Kidney capillary endothelial cell (primary cell): Measurements from ENCODE around the gene MTARC1.

Experiments
- DNase-seq: peaks from one replicate; pipeline ENCODE4 v3.0.0-alpha.2; 2018; ENCODE audit warnings: low spot score

Gene MTARC1

DNA sequence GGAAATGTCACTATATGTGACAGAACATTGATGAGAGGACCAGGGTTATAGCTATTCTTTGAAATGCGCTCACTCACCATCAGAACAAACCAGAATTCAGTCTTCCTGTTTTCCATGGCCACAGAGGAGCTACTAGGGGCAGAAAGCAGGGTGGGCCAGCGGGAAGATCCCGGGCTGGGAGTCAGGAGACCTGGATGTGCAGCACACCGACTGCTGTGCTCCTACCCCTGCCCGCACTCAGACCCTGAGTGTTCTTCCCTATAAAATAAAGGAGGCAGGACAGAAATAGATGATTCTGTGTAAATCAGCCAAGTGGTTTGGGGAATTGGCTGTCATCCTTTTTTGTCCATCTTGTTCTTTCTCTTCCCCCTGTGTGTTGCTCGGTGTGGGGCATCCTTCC is 21.0 kb downstream of the MTARC1 start:
- no peak for DNase-seq

GRCh38 chr1:220808345-220809186 is 21.9 kb downstream of the MTARC1 start:
- DNase-seq: no peak

DNA sequence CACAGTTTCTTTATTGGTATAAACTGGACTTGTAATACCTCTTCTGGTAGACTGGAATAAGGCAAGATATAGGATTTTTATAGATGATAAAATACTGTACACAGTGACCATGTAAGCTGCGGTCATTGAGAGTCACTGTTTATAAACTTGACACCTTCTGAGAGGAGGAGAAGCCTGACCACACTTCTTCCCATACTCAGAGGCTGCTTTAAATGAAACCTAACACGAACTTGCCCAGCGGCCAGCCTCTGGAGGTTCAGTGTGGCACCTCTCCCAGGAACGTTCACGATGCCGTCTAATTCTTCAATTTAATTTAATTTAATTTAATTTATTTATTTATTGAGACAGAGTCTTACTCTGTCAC is 22.5 kb downstream of the MTARC1 start:
- DNase-seq: no peak

DNA sequence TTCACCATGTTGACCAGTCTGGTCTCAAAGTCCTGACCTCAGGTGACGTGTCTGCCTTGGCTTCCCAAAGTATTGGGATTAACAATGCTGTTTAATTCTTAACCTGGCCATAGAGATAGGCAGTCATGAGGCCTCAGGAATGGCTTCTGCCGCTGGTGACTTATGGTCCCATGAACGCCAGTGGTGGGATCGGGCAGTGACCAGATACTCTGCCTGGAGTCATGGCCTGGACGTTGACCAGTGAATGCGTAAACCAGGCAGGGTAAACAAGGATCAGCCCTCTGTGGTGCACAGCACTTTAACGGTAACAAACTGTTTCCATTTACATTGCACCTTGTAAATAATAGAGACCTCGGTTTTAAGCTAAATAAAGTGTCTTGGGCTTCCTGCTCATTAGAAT is 23.0 kb downstream of the MTARC1 start:
- no peak for DNase-seq

GRCh38 chr1:220810179-220810653 is 23.5 kb downstream of the MTARC1 start:
- peak; percentile 81 for DNase-seq

DNA sequence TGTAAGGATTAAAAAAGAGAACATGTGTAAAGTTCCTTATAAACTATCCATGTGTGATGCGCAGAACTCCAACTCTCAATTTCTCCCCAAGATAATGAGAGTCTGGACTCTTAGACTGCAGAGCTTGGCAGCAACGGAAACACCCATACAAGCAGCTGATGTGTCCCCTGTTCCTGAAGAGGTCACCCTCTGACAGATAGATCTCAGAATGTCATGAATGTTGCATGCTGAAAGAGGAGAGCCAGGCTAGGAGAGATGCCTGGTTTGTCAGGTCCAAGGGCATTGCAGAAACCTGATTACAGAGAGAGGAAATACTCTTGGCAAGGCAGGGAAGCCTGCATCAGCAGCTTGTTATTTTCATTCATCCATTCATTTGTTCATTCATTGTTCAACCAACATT is 24.2 kb downstream of the MTARC1 start:
- no peak for DNase-seq

DNA sequence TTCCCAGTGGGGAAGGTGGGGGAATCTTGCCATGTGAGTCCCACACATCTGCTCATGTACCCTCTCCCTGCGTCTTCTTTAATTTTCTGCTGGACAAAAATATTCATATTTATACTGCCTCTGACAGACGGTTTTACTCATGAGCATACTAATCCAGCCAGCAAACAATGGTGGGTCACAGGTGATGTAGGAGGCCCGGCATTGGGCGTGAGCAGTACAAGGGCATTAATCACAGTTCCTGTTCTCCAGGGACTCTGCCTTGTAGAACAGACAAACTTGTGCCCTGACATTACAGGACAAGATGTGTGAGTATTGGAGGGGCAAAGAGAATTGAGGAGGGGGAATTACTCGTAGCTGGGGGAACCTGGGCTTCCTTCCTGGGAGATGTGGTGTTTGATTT is 25.0 kb downstream of the MTARC1 start:
- DNase-seq: no peak

GRCh38 chr1:220812308-220812707 is 25.6 kb downstream of the MTARC1 start:
- no peak for DNase-seq

GRCh38 chr1:220813013-220813412 is 26.3 kb downstream of the MTARC1 start:
- no peak for DNase-seq

GRCh38 chr1:220815409-220815808 is 28.7 kb downstream of the MTARC1 start:
- no peak for DNase-seq

GRCh38 chr1:220817907-220818306 is 31.2 kb downstream of the MTARC1 start:
- DNase-seq: no peak

GRCh38 chr1:220818421-220819173 is 31.9 kb downstream of the MTARC1 start:
- DNase-seq: no peak

- DNase-seq: no peak
These were observed 32.8 kb downstream of the MTARC1 start for GRCh38 chr1:220819467-220820026.

DNA sequence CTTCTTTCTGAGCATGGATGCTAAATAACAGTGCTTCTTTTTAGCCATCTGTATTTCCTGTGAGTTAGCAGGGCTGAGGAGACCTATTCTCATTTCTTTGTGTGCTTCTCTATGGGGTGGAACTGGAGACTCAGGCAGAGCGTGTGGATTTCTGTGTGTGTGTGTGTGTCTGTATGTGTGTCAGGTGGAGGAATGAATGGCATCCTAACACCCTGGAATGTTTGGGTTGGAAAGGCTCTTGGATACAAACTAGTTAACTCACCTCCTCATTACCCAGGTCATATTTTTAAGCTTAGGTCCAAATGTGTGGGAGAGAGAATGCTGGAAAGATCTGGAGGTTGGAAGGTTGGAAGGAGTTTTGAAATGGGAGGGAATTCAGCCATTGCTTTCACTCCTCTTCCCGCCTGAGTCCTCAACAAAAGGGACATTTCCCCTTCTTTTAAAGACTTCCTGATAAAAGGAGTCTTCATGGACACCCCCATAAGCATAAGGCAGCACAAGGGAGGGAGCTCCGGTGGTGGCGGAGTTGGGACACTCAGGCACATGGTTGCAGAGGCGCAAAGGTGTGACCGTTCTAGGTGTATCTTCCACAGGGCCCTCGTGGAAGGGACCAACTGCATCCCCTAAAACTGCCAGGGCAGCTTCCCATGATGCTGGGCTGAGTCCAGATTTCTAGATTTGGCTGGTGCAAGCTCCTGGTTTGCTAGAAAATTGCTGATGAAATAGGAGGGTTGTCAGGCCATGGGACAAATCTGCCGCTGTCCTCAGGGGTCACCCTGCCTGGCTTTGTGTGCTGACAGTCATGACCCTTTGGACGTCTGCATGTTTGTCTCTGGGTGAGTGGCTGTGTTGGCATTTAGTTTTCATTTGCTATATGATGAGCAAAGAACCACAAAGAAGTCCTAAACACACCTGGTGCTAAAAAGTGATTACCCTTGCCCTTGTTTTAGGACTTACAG is 37.6 kb downstream of the MTARC1 start:
- no peak for DNase-seq

DNA sequence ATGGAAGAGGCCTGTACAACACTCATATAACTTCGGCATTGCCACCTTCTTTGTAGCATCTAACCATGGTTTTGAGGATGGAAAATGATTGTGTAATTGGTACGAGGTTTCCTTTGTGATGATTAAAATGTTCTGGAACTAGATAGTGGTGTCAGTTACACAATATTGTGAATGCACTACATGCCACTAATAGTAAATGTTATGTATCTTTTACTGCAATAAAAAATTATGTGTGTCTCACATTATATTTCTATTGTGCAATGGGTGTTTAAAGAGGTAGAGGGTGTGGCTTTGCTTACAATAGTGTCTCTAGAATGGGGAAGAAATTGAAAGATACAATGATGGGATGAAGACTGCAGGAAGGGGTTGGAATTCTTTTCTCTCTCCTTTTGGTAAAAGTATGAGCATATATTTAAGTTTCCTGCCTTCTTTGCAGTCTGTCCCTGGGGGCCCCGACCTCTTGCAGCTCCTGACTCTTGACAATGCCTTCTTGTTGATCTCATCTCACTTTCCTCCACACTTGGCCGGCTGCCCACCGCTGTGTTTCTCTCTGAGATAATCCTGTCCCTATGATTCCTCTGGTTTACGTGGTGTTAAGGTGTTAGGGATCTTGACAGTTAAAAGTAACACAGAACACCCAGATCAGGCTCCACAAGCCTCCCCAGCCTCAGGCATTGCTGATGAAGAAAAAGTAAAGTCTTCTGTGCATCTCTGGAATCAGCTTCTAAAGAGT is 39.3 kb downstream of the MTARC1 start:
- DNase-seq: no peak

DNA sequence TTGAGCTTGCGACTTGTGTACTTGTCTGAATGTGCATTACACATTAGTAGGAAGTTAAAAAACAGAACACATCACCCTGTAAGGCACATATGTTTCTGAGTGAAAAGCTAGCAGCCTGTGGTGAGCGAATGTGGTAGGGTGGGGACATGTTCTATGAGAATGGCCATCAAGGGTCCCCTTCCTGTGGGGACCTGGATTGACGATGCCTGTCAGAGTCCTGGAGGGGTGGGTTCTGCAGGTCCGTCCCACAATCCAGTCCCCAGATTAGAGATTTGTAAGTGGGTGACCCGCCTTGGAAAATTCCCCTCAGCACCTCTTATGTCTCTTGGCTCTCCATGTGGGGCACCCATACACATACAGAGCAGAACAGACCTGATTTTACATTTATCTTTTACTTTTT is 40.0 kb downstream of the MTARC1 start:
- no peak for DNase-seq

DNA sequence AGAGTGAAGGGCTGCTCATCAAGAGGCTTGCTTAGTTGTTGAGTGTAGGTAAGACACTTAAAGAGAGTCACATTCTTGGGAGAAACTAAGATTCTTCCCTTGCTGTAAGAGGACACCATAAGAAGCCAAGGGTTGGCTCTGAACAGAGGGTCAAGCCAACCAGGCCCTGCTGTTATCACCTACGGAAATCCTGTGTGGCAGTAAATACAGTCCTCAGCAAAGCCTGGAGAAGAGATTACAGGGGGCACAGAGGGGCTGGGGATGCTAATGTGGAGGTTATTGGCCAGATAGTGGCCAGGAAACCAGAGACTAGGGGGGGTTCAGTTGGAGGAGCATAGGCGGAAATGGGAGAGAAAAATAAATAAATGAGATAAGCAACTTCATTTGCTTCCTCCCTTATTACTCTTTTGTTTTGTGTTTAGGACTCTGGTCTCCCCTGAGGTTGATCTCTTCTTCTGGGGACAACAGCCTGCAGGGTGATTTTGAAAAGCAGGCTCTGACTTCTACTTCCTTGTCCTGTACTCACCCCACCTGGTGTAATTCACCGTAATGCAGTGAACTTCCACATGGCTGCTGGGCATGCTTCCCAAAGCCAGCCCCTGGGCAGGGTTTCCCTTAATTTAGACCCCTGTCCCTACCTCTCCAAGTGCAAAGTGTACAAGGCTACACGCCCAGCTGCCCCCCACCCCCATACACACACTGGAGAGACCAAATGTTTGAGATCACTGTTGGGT is 40.9 kb downstream of the MTARC1 start:
- DNase-seq: no peak

DNA sequence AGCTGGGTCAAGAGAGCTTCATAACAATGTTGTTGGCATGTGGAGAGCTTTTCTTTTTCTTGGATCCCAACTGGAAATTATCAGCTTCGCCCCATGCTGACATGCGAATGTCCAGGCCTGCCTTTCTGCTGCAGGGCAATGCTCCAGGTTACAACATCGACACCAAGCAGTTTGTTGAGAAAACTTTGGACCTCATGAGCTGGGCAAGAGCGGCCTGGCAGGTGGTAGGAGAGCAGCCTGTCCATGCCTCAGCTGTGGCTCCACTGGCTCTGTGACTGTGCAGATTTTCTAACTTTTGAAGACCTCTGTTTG is 41.4 kb downstream of the MTARC1 start:
- no peak for DNase-seq

DNA sequence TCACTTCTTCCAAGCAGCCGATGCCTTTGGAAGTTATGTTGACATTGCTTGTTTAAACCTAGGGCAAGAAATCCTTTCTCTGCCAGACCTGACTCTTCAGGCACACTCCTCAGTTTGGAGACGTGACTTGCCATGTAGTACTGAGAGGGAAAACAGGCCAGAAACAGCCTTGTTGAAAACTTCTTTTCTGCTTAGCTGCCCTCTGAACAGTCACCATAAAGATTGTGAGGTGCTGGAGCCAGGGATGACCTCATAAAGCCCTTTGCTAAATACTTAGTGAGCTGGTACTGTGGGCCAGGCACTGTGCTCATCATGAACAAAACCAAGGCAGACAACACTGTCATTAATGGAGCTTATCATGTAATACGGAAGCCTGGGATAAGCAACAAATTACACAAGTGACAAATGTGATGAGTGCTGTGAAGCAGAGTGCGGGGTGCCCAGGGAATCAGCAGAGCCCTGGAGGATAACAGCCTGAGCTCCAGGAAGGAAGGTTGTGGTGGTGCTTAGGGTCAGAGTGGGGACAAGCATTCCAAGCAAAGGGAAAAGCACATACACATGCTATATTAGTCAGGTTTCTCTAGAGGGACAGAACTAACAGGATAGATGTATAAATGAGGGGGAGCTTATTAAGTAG is 42.4 kb downstream of the MTARC1 start:
- no peak for DNase-seq

DNA sequence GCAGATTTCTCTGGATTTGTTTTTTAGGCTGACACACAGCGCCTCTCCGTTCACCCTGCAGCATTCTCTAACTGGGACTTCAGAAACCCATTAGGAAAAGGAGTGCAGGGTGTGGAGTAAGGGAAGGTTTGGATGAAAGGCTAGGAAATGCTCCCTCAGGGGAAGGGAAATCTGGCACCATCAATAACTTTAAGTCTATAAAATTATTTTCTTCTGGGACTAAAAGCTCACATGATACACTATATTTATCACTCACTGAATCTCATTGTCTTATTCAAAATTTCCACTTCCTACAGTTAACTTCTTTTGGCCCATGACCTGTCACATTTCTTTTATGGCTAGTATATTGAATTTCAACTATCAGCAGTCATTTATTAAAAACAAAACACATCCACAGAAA is 46.7 kb downstream of the MTARC1 start:
- no peak for DNase-seq
